ENCODE data around the gene YPEL3.
A peak's percentile ranks its signal among the peaks of the same experiment; 100 is the strongest.

YPEL3 gene

GRCh38 chr16:30122604-30123160, 26.7 kb upstream of the YPEL3 start (continued):
- TF ChIP-seq AEBP2 (tag by site-specific recombination; IDR thresholded peaks at IDR 0.05; ENCODE audit: borderline replicate concordance) (no peak), CTCF (tag by site-specific recombination; IDR thresholded peaks at IDR 0.05) (peak; percentile 21; the same call in 1 of the 2 replicates), ZNF155 (tag by site-specific recombination; IDR thresholded peaks at IDR 0.05) (no peak), FEZF1 (tag by site-specific recombination; IDR thresholded peaks at IDR 0.05) (no peak), ZXDB (tag by site-specific recombination; IDR thresholded peaks at IDR 0.05) (peak; percentile 82), ZNF157 (tag by site-specific recombination; IDR thresholded peaks at IDR 0.05) (no peak), ZNF311 (tag by site-specific recombination; IDR thresholded peaks at IDR 0.05; ENCODE audit: borderline replicate concordance) (no peak), ZNF341 (tag by site-specific recombination; IDR thresholded peaks at IDR 0.05; ENCODE audit: low read depth) (no peak), KLF9 (tag by site-specific recombination; IDR thresholded peaks at IDR 0.05; ENCODE audit: low read depth) (peak; percentile 63; the same call in 1 of the 2 replicates), GLIS2 (tag by site-specific recombination; IDR thresholded peaks at IDR 0.05) (peak; percentile 89), ZNF530 (tag by site-specific recombination; IDR thresholded peaks at IDR 0.05; ENCODE audit: low read depth) (no peak), KLF1 (tag by site-specific recombination; IDR thresholded peaks at IDR 0.05) (0 out of 2 replicates have a peak, but pooled peaks have one; percentile 47), ZNF398 (tag by site-specific recombination; IDR thresholded peaks at IDR 0.05) (peak; percentile 43; the same call in 1 of the 2 replicates), ZNF239 (tag by site-specific recombination; IDR thresholded peaks at IDR 0.05) (no peak), ZNF555 (tag by site-specific recombination; conservative IDR thresholded peaks at IDR 0.05) (no peak), ZSCAN5A (tag by site-specific recombination; IDR thresholded peaks at IDR 0.05) (no peak), ZNF561 (tag by site-specific recombination; IDR thresholded peaks at IDR 0.05; ENCODE audit: borderline replicate concordance) (no peak), ZNF610 (tag by site-specific recombination; IDR thresholded peaks at IDR 0.05; ENCODE audit: borderline replicate concordance) (0 out of 2 replicates have a peak, but pooled peaks have one; percentile 36), OVOL3 (tag by site-specific recombination; IDR thresholded peaks at IDR 0.05) (no peak), ZNF558 (tag by site-specific recombination; IDR thresholded peaks at IDR 0.05) (no peak), ZNF473 (tag by site-specific recombination; IDR thresholded peaks at IDR 0.05) (no peak), ZNF76 (tag by site-specific recombination; IDR thresholded peaks at IDR 0.05; ENCODE audit: borderline replicate concordance, low read depth) (no peak; the same call in 1 of the 2 replicates), ZFP37 (tag by site-specific recombination; IDR thresholded peaks at IDR 0.05) (no peak), ZNF514 (tag by site-specific recombination; IDR thresholded peaks at IDR 0.05) (no peak), ZFHX2 (tag by site-specific recombination; conservative IDR thresholded peaks at IDR 0.05) (peak; percentile 79), IKZF3 (tag by site-specific recombination; IDR thresholded peaks at IDR 0.05) (peak; percentile 41; the same call in 1 of the 2 replicates), ZEB2 (tag by site-specific recombination; IDR thresholded peaks at IDR 0.05) (0 out of 2 replicates have a peak, but pooled peaks have one; percentile 17), KLF7 (tag by site-specific recombination; IDR thresholded peaks at IDR 0.05; ENCODE audit: borderline replicate concordance) (no peak), ZNF2 (tag by site-specific recombination; IDR thresholded peaks at IDR 0.05) (no peak), ZBTB10 (tag by site-specific recombination; IDR thresholded peaks at IDR 0.05) (0 out of 2 replicates have a peak, but pooled peaks have one; percentile 51), ZNF707 (tag by site-specific recombination; IDR thresholded peaks at IDR 0.05) (no peak), ZNF658 (tag by site-specific recombination; IDR thresholded peaks at IDR 0.05) (no peak), ZNF121 (tag by site-specific recombination; IDR thresholded peaks at IDR 0.05) (no peak)

Data from HEK293 (cell line).